Islet precursor cell (in vitro differentiated cells): ENCODE data around the gene CPE.
A peak's percentile ranks its signal among the peaks of the same experiment; 100 is the strongest.
"Not testable (repeated sequence)": the region's sequence is repeated elsewhere in the genome, so short reads cannot be mapped to it uniquely, and the experiment has no call there.

Experiments used
- DNase-seq: peaks from one replicate; pipeline ENCODE4 v3.0.0-alpha.2; 2018

Gene CPE

GRCh38 chr4:165378745-165379677 lies at the start of gene CPE:
Gene CPE, plus strand, starts transcription at chr4:165379008. Its CDS starts 214 bp downstream, at chr4:165379222.
- DNase-seq, result peak; percentile 94

DNA sequence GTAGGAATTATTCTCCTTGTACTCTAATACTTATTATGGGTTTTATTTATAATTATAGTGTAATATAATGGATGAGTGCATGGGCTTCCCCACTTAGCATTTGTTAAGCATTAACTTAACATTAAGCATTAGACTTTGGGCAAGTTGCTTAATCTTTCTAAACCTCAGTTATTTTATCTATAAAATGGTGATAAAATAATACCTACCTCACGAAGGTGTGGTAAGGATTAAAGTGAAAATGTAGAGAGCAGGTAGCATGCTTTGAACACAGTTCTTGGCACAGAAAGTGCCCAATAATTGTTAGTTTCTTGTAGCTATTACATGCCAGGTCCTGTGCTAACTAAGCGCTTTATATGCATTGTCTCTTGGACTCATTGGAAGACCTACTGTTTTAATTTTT lies 48.7 kb upstream of the CPE start:
- no peak for DNase-seq

GRCh38 chr4:165330666-165331065 lies 48.1 kb upstream of the CPE start:
- DNase-seq, result no peak

- no peak for DNase-seq
Measured at GRCh38 chr4:165331359-165331758, 47.4 kb upstream of the CPE start.

- no peak for DNase-seq
Measured at GRCh38 chr4:165331823-165332222, 47.0 kb upstream of the CPE start.

- DNase-seq, result no peak
Measured at GRCh38 chr4:165332502-165332901, 46.3 kb upstream of the CPE start.

- DNase-seq, result no peak
Measured at GRCh38 chr4:165335163-165335703, 43.6 kb upstream of the CPE start.

DNA sequence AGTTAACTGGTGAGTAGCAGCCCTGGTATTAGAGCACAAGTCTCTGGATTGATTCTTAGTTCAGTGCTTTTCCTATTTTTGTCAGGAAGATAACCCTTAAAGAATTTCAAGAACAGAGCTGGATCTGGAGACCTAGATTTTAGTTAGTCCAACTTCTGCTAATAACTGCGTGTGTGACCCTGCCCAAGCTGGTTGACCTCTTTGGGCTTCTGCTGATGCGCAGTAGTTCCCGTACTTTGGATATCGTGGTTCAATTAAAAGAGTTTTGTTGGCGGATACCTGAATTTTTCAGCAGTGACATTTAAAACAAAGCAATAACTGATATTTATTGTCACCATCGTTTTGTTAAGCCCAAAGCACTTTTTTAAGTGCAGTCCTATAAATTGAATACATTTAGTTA lies 42.1 kb upstream of the CPE start:
- DNase-seq, result no peak

- not testable (repeated sequence) for DNase-seq
Measured at GRCh38 chr4:165342340-165342739, 36.5 kb upstream of the CPE start.

DNA sequence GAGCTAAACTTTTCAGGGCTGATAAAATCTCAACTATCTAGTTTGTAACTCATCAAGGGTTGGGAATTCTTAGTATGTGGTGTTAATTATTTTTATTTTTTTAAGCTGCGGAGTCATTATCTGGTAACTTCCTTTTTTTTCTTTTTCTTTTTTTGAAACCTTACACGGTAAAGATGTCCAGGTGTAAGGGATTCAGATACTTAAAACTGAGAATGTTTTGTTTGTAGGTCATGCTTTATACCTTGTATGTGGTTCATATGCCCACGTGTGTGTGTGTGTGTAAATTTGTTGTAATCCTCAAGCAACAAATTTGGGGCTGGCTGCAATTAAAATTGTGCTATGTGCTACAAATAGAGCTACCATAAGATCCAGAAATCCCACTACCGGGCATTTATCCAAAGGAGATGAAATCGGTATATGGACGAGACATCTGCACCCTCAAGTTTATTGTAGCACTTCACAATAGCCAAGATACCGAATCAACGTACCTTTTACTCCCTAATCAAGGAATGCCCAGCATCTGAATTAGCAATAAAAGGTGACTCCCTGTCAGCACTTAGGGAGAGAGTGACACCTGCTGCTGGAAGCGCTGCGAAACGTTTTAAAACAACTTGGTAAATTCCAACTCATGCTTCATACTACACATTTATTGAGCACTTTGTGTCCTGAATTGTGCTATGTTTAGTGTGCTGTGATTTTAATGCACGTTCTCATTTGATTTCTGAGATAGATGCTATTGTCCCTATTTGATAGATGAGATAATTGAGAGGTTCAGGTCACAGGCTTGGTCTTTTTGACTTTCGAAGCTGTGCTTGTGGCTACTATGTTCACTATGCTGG lies 35.2 kb upstream of the CPE start:
- no peak for DNase-seq

DNA sequence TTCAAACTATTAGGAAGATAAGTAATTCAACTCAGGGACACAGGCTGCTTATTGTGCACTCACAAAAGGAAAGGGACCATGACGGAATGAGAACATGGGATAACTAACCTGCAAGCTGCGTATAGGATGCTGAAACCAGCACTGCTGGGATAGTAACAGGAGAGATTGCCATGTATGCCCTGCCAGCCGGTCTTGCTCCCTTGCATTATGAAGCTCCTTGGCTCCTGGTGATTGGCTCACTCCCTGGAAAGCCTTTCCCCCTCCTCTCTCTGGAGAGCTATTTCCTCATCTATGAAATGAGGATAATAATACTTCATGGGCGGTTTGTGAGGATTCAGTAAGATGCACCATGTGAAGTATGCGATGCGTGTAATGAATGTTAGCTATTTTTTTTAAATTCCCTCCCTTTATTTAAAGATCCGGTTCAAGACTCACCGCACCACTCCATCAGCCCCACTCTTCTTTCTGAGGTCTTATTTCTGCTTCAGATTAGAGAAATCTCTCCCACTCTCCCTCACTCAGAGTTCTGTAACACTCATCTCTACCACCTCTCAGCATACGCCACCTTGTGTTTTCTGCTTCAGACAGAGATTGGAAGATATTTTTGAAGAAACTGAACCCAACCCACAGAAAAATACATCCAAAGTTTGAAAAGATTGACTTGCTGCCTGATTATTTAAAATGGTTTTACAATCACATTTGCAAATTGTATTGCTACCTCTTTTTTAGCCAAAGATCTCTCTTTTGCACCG lies 33.0 kb upstream of the CPE start:
- no peak for DNase-seq

GRCh38 chr4:165347647-165348569 lies 30.9 kb upstream of the CPE start:
- no peak for DNase-seq

DNA sequence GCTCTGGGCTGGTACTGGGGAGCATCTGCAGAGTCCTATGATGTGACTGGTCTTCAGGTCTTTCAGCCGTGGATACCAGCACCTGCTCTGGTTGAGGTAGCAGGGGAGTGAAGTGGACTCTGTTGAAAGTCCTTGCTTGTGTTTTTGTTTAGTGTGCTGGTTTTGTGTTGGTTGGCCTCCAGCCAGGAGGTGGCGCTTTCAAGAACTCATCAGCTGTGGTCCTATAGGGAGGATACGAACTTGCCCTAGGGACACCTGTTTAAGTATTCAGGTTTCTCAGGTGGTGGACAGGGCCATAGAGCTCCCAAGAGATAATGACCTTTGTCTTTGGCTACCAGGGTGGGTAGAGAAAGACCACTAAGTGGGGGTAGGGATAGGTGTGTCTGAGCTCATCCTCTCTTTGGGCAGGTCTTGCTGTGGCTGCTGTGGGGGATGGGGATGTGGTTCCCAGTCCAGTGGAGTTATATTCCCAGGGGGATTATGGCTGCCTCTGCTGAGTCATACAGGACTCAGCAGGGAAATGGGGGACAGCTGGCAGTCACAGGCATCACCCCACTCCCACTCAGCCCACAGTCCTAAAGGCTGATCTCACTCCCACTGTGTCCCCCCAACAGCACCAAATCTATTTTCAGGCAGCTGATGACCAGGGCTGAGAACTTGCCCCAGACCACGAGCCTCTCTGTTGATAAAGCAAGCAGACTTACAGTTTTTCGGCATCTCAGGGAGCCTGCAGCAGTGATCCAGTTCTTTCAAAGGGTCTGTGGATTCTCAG lies 27.3 kb upstream of the CPE start:
- DNase-seq, result no peak

DNA sequence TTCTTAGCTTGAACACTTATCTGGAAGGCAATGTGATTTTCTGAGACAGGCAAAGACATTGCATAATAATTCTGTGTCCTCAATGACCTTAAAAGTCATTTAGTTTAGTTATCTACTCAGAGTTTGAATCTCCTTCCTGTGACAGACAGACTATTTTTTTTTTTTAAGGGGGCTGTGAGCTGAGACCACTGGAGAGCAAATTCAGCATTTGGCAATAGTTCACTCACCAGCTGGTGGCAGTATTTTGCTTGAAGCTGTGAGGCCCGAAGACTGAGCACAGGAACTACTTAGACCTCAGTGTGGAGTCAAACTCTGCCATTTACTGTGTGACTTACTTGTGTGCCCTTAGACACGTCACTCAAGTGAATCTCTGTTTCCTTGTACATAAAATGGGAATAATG lies 22.9 kb upstream of the CPE start:
- peak; percentile 73 for DNase-seq

DNA sequence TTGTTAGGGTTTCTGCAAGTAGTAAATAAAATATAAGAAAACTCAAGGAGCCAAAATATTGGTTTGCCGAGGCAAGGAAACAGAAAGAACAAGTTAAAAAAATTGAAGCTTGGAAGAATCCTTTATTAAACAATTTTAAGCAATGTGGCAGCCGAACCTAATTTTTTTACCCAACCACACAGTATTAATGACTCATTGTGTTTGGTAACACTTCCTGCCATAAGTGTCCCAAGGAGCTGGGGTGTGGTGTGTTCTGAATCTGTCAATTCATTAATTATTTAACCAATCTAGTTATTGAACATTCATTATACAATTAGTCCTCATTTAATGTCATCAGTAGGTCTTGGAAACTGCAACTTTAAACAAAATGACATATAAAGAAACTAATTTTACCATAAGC lies 19.3 kb upstream of the CPE start:
- DNase-seq, result no peak

- DNase-seq, result no peak
Measured at GRCh38 chr4:165360041-165360695, 18.6 kb upstream of the CPE start.

DNA sequence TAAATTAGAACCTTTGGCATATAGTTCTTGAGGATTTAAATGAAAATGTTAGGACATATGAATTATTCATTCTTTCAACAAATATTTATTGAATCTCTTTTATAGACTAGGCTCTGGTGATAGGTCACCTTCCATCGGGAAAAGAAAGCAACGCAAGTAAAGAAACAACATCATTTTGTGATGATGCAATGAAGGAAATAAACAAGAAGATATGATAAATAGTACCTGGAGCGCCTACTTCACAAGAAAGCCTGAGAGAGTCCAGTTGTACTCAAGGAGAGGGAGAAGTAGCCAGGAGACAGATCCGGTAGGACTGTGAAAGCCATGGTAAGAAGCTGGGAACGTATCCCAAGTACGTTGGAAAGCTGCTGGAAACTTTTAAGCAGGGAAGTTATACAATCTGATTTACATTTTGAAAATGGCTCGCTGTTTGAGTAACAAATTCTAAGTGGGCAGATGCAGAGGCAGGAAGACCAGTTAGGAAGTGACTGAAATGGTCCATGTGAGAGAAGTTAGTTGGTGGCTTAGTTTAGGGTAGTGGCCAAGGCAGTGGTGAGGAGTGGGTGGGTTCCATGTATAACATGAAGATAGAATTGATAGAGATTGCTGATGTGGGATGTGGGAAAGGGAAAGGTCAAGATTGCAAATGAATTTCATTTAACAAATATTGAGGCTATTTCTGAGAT lies 17.7 kb upstream of the CPE start:
- DNase-seq, result no peak

DNA sequence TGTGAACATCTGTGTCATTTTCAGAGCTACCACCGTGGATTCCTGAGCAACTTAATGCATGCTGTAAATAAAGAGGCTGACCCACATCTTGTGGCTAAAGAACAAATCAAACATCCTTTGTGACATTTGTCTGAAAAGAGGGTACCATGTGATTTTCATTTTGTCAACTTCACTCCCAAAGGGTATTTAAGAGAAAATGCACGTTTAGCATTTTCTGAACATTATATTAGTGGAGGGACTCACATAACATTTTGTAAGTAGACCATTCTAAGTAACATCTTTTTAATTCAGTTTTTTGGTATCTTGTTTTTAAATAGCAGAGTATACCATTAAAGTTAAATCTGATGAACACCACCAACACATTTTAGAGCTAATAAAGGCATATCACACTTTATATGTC lies 17.0 kb upstream of the CPE start:
- no peak for DNase-seq

DNA sequence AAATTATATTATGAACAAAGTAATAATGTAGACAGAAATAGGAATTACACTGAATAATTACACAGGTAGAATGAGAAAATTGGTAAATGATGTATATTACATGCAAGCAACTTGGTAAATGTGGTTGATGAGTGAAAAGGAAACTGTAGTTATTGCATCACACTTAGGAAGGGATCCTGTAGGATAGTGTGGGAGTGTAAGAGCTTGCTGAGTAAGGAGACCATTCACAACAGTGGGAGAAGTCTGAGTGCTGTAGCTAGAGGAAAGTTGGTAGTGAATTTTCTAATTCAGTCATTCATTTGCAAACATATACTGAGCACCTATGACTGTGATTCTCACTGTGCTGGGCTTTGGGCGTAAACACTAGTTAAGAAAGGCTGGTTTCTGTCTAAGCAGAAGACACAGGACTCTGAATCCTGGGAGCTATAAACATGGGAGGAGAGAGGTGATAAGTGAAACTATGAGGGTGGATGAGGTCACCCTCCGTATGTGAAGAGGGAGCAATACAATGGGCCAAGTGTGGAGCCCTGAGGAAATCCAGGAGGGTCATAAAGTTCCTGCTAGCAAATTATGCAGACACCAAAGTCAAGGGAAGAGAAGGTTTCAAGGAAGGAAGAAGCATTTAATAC lies 14.2 kb upstream of the CPE start:
- DNase-seq, result peak; percentile 91
